CD14-positive monocyte (primary cell): ENCODE data around the gene DIAPH2. TPM values are rescaled to one million over a fixed set of nuclear protein-coding genes. Genes with fewer than 3 reads are reported as not detected.

Experiments used
- DNase-seq, 3 donors: peaks; one replicate each; pipeline ENCODE4 v3.0.0-alpha.2; 2011 to 2022
- H2AFZ ChIP-seq: 2 replicates; pipeline ENCODE4 v1.6.0; 2012; ENCODE audit warnings: mild to moderate bottlenecking, low read depth, low read length, inconsistent platforms; ENCODE audit not compliant: insufficient read depth, poor library complexity, severe bottlenecking
- H3K27ac ChIP-seq, 2 donors: 1 replicate in 1 of 2; 2 replicates in 1 of 2; pipeline ENCODE4 v1.5.1; 2012 to 2013; ENCODE audit warnings: low read length in 2 of 2, control low read depth in 1 of 2, inconsistent platforms in 1 of 2, low read depth in 1 of 2, mild to moderate bottlenecking in 1 of 2
- H3K27me3 ChIP-seq, 2 donors: one replicate each; pipeline versions ENCODE4 v1.6.0 to v1.6.1; 2011 to 2013; ENCODE audit warnings: low read length in 2 of 2; ENCODE audit not compliant: control insufficient read depth in 2 of 2, insufficient read depth in 2 of 2
- H3K36me3 ChIP-seq, 2 donors: replicated peaks in 1 of 2; 1 replicate in 1 of 2; 2 replicates in 1 of 2; pipeline versions ENCODE4 v1.5.1 to v1.6.1; 2012 to 2013; ENCODE audit warnings: low read length in 2 of 2, control low read depth in 1 of 2, inconsistent platforms in 1 of 2, mild to moderate bottlenecking in 1 of 2; ENCODE audit not compliant: insufficient read depth in 2 of 2, control insufficient read depth in 1 of 2
- H3K4me1 ChIP-seq, 2 donors: 1 replicate in 1 of 2; 2 replicates in 1 of 2; pipeline versions ENCODE4 v1.5.1 to v1.6.1; 2012 to 2013; ENCODE audit warnings: low read length in 2 of 2, control low read depth in 1 of 2, inconsistent platforms in 1 of 2, mild to moderate bottlenecking in 1 of 2, moderate library complexity in 1 of 2; ENCODE audit not compliant: insufficient read depth in 2 of 2, control insufficient read depth in 1 of 2
- H3K4me2 ChIP-seq: replicated peaks from 2 replicates; pipeline ENCODE3; 2012; ENCODE audit warnings: low read length, moderate library complexity, mild to moderate bottlenecking; ENCODE audit not compliant: poor library complexity, severe bottlenecking; ENCODE audit errors: extremely low read depth
- H3K4me3 ChIP-seq, 3 experiments: fragments of 200-600 bp in 1 of 3; sonication (generic) in 1 of 3; replicated peaks in 1 of 3; 1 replicate in 2 of 3; 2 replicates in 1 of 3; pipeline ENCODE4 v1.5.1; 2011 to 2013; ENCODE audit warnings: low read length in 3 of 3, mild to moderate bottlenecking in 3 of 3, control low read depth in 2 of 3, low read depth in 2 of 3, inconsistent platforms in 1 of 3, moderate library complexity in 1 of 3
- H3K79me2 ChIP-seq: 2 replicates; pipeline ENCODE4 v1.6.0; 2012; ENCODE audit warnings: mild to moderate bottlenecking, control low read depth, inconsistent platforms, low read length, moderate library complexity; ENCODE audit not compliant: insufficient read depth
- H3K9ac ChIP-seq: 2 replicates; pipeline ENCODE4 v1.6.0; 2017; ENCODE audit warnings: low read length, mild to moderate bottlenecking; ENCODE audit not compliant: insufficient read depth, poor library complexity, severe bottlenecking
- H3K9me3 ChIP-seq, 2 donors: replicated peaks in 1 of 2; 1 replicate in 1 of 2; 2 replicates in 1 of 2; pipeline versions ENCODE4 v1.5.1 to v1.6.1; 2012 to 2013; ENCODE audit warnings: low read length in 2 of 2, control low read depth in 1 of 2; ENCODE audit not compliant: control insufficient read depth in 1 of 2, insufficient read depth in 1 of 2
- H4K20me1 ChIP-seq: 2 replicates; pipeline ENCODE4 v1.6.0; 2012; ENCODE audit warnings: mild to moderate bottlenecking, low read length, control low read depth, moderate library complexity; ENCODE audit not compliant: insufficient read depth
- H3K27ac Mint-ChIP-seq, 7 donors: one replicate each; pipeline ENCODE4 v1.8.0; 2020; ENCODE audit warnings: mild to moderate bottlenecking in 7 of 7, mixed read lengths in 7 of 7, moderate library complexity in 6 of 7, inconsistent platforms in 2 of 7
- H3K27me3 Mint-ChIP-seq, 3 donors: one replicate each; pipeline ENCODE4 v1.8.0; 2021 to 2022; ENCODE audit warnings: low read depth in 3 of 3, mild to moderate bottlenecking in 3 of 3, mixed read lengths in 3 of 3, moderate library complexity in 3 of 3, inconsistent platforms in 1 of 3
- H3K36me3 Mint-ChIP-seq, 2 donors: one replicate each; pipeline ENCODE4 v1.8.0; 2020; ENCODE audit warnings: mixed read lengths in 2 of 2, inconsistent platforms in 1 of 2, mild to moderate bottlenecking in 1 of 2
- H3K4me1 Mint-ChIP-seq: one replicate; pipeline ENCODE4 v1.8.0; 2020; ENCODE audit warnings: mild to moderate bottlenecking, mixed read lengths
- H3K4me3 Mint-ChIP-seq, 2 donors: one replicate each; pipeline ENCODE4 v1.8.0; 2020; ENCODE audit warnings: mild to moderate bottlenecking in 2 of 2, mixed read lengths in 2 of 2, moderate library complexity in 1 of 2
- H3K9me3 Mint-ChIP-seq, 7 donors: one replicate each; pipeline ENCODE4 v1.8.0; 2020 to 2022; ENCODE audit warnings: mixed read lengths in 7 of 7, mild to moderate bottlenecking in 6 of 7, moderate library complexity in 6 of 7, inconsistent platforms in 2 of 7
- CTCF ChIP-seq: fragments of 200-600 bp; IDR thresholded peaks from one replicate; pipeline ENCODE4 v1.8.0; 2022; ENCODE audit warnings: antibody characterized with exemption, mild to moderate bottlenecking
- WGBS: methylation state at CpG from one replicate; pipeline ENCODE4 v1.1.5; 2013; ENCODE audit warnings: missing lambda C conversion rate; ENCODE audit not compliant: insufficient coverage; 5-methylcytosine and 5-hydroxymethylcytosine counted together
- intact Hi-C, 2 donors: fragments of 100-400 bp; cut with micrococcal nuclease; formaldehyde crosslinking; loops; one replicate each; pipeline versions ENCODE4 v1.15.0 to v1.15.1; 2023
- polyA plus RNA-seq, 3 donors: library from polyadenylated mRNA; depleted of rRNA in 1 of 3; unstranded in 2 of 3; stranded (reverse) in 1 of 3; fragments of 300-500 nt in 2 of 3; fragments of >200 nt in 1 of 3; fragmentation: Illumina TruSeq in 2 of 3; gene quantifications; 1 replicate in 2 of 3; 2 replicates in 1 of 3; pipeline ENCODE4 v1.2.3, GENCODE V29; 2012 to 2021

The DIAPH2 gene
- polyA plus RNA-seq, 3 donors, result 9.5 to 20.5 (median 11.4) TPM

GRCh38 chrX:97525981-97526380, 841.3 kb downstream of the DIAPH2 start:
- H3K27me3 ChIP-seq, result no peaks in the 10 kb centered on the region
- no peak overlapping the region for H3K4me2 ChIP-seq
- intact Hi-C loops, result no loop called here
- H4K20me1 ChIP-seq, result no peaks in the 10 kb centered on the region
- TF ChIP-seq CTCF, result no peak
- peaks cover 3 to 9% of the 10 kb centered on the region in 2 donors for H3K36me3 Mint-ChIP-seq
- H3K4me3 Mint-ChIP-seq, result no peak overlapping the region
- peaks cover 29% of the 10 kb centered on the region for H3K4me1 Mint-ChIP-seq
- H3K4me1 ChIP-seq, result no peaks in the 10 kb centered on the region
- no peaks in the 10 kb centered on the region for H3K79me2 ChIP-seq
- H3K9ac ChIP-seq, result no peak overlapping the region
- H3K27me3 Mint-ChIP-seq, result no peaks in the 10 kb centered on the region
- peaks cover 0 to 8% of the 10 kb centered on the region in 2 donors for H3K9me3 ChIP-seq
- no peak overlapping the region for H3K4me3 ChIP-seq
- no peaks in the 10 kb centered on the region for H3K36me3 ChIP-seq
- H3K27ac ChIP-seq, result no peak overlapping the region
- H3K27ac Mint-ChIP-seq, result no peak overlapping the region
- no CpG with 5 or more reads among the region's 3 CpGs for WGBS
- peaks cover 4 to 11% (median 6%) of the 10 kb centered on the region in 7 donors for H3K9me3 Mint-ChIP-seq
- no peak for DNase-seq
- no peak overlapping the region for H2AFZ ChIP-seq

- Mint-ChIP-seq H3K27me3 (no peaks in the 10 kb centered on the region), H3K4me1 (peaks cover 29% of the 10 kb centered on the region), H3K36me3 (peaks cover 3 to 9% of the 10 kb centered on the region in 2 donors), H3K9me3 (peaks cover 5 to 12% (median 6%) of the 10 kb centered on the region in 7 donors), H3K27ac (no peak overlapping the region), H3K4me3 (no peak overlapping the region)
- Histone ChIP-seq H3K4me2 (no peak overlapping the region), H3K4me1 (no peaks in the 10 kb centered on the region), H2AFZ (no peak overlapping the region), H3K79me2 (no peaks in the 10 kb centered on the region), H4K20me1 (no peaks in the 10 kb centered on the region), H3K27ac (no peak overlapping the region), H3K9ac (no peak overlapping the region), H3K9me3 (peaks cover 0 to 8% of the 10 kb centered on the region in 2 donors), H3K4me3 (no peak overlapping the region), H3K27me3 (no peaks in the 10 kb centered on the region), H3K36me3 (no peaks in the 10 kb centered on the region)
- intact Hi-C loops, result no loop called here
- WGBS, result no CpG with 5 or more reads among the region's 1 CpG
- no peak for DNase-seq
- no peak for TF ChIP-seq CTCF
Measured at GRCh38 chrX:97527725-97528124, 843.1 kb downstream of the DIAPH2 start.
